GM19193 (cell line): ENCODE results near the gene KIF20B.

Experiments used
- POLR2A ChIP-seq: IDR thresholded peaks from 4 replicates; pipeline ENCODE4 v1.6.1; 2011; ENCODE audit not compliant: insufficient read depth, insufficient read length; ENCODE audit errors: extremely low read depth

The KIF20B gene

DNA sequence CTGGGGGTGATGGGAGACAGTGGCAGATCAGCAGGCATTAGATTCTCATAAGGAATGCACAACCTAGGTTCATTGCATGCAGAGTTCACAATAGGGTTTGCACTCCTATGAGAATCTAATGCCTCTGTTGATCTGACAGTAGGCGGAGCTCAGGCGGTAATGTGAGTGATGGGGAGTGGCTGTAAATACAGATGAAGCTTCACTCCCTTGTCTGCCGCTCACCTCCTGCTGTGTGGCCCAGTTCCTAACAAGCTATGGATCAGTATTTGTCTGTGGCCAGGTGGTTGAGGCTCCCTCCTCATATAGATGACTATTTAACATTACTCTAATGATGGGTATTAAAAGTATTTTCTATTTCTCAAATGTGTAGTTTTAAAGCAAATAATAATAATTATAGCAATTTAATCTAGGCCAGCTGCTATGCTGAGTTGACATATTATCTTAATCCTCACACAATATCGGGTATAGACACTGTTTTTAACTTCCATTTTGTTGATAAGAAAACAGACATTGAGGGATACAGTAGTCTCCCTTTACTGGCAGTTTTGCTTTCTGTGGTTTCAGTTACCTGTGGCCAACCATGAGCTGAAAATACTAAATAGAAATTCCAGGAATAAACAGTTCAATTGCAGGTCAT lies 39.9 kb downstream of the KIF20B start:
- TF ChIP-seq POLR2A, result no peak

GRCh38 chr10:89744026-89744425 lies 42.6 kb downstream of the KIF20B start:
- TF ChIP-seq POLR2A, result no peak

GRCh38 chr10:89745903-89746302 lies 44.5 kb downstream of the KIF20B start:
- no peak for TF ChIP-seq POLR2A

GRCh38 chr10:89750441-89750840 lies 49.1 kb downstream of the KIF20B start:
- TF ChIP-seq POLR2A, result no peak

GRCh38 chr10:89755374-89755773 lies 54.0 kb downstream of the KIF20B start:
- TF ChIP-seq POLR2A, result no peak

DNA sequence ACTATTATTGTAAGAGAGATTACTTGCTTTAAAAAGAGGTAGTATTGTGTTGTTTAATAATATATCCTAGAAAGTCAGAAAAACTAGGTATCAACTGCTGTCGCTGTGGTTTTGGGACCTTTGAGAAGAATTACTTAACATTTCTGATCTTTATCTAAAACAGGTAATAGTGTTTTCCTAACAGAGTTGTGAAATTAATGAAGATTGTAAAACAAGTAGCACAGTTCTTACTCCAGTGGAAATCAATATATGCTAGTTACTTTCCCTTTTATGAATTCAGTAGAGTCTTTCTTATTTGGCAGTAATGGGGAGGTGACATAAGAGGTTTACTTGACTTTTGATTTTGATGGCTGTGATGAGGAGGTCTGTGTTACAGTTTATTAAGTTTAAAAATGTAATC lies 58.1 kb downstream of the KIF20B start:
- no peak for TF ChIP-seq POLR2A

DNA sequence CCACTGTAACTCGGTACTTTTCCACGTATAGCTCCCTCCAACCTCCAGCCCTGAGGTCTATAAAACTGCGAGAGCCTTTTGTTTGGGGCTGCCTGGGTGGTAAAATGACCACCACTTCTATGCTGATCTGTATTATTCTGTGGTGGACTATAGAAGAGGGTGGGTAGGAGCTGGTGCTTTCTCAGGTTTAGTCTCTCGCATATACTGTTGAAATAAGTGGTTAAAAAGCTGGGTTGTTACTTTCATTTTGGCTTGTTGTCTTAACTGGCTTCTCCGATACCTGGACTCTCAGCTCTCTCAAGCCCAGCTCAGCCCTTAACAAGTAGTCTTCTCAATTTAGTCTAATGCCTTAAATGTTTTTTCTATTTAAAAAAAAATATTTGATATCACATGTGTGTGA lies 70.3 kb downstream of the KIF20B start:
- no peak for TF ChIP-seq POLR2A

- no peak for TF ChIP-seq POLR2A
Observed at GRCh38 chr10:89773081-89773480, 71.7 kb downstream of the KIF20B start.

- no peak for TF ChIP-seq POLR2A
Observed at GRCh38 chr10:89776665-89777064, 75.3 kb downstream of the KIF20B start.

GRCh38 chr10:89782470-89782869 lies 81.1 kb downstream of the KIF20B start:
- no peak for TF ChIP-seq POLR2A

DNA sequence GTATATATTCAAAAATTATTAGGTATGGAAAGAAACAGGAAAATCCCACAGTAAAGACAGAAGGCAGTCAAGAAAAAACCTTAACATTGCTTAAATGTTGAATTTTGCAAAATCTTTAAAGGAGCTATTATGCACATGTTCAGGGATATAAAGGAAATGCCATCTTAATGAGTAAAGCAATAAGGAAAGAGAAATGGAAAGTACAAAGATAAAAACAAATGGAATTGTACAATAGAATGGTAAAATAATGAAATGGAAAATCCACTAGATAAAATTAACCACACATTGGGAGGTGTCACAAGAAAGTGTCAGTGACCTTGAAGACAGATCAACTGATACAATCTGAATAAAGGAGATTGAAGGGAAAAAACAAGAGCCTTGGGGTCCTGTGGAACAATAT lies 82.0 kb downstream of the KIF20B start:
- TF ChIP-seq POLR2A, result no peak

DNA sequence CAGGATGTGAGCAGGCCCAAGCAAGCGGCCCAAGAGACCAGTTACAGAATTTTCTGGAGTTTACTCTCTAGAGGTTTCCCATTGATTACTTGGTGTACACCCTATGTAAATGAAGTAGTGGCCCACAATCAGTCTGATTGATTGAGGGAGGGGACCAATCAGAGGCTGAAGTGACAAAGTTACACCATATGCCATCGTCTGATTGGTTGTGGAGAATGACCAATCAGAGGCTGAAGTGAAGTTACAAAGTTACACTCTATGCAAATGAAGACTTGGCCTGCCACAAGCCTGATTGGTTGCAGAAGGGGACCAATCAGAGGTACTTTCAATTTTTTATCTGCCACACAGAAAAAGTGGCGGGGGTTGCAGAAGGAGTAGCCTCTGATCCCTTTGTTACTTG lies 83.7 kb downstream of the KIF20B start:
- TF ChIP-seq POLR2A, result no peak

- no peak for TF ChIP-seq POLR2A
Observed at GRCh38 chr10:89789188-89789877, 87.9 kb downstream of the KIF20B start.

GRCh38 chr10:89792187-89792586 lies 90.8 kb downstream of the KIF20B start:
- no peak for TF ChIP-seq POLR2A

GRCh38 chr10:89793649-89794254 lies 92.4 kb downstream of the KIF20B start:
- TF ChIP-seq POLR2A, result no peak

DNA sequence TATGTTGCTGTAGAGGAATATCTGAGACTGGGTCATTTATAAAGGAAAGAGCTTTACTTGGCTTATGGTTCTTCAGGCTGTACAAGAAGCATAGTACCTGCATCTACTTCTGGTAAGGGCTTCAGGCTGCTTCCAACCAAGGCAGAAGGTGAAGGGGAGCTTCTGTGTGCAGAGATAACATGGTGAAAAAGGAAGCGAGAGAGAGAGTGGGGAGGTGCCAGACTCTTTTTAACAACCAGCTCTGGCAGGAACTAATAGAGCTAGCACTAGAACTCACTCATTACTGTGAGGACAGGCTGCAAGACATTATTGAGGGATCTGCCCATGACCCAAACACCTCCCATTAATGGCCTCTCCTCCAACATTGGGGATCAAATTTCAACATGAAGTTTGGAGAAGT lies 94.5 kb downstream of the KIF20B start:
- TF ChIP-seq POLR2A, result no peak
